T-cell (primary cell): Measurements from ENCODE around the gene ACTN1. TPM values are rescaled to one million over a fixed set of nuclear protein-coding genes. Genes with fewer than 3 reads are reported as not detected.
A peak's percentile ranks its signal among the peaks of the same experiment; 100 is the strongest.

Experiments
- ATAC-seq, 4 experiments: fragments of 200-7000 bp in 3 of 4; fragments of 150-1000 bp in 1 of 4; cut with Tn5 transposase; replicated peaks in 1 of 4; 1 replicate in 3 of 4; 2 replicates in 1 of 4; pipeline ENCODE4 v1.10.0; 2021; ENCODE audit warnings: moderate library complexity in 3 of 4, mild to moderate bottlenecking in 2 of 4, moderate number of reproducible peaks in 1 of 4
- CTCF ChIA-PET, 2 donors: fragments of 300-600 bp; sonication (Branson Sonifier 250); formaldehyde crosslinking; loops; one replicate each; lab custom pipeline; 2022; ENCODE audit warnings: antibody characterized with exemption in 2 of 2; lab: Charles Lee
- POLR2A ChIA-PET, 2 donors: fragments of 300-600 bp; sonication (Branson Sonifier 250); formaldehyde crosslinking; loops; one replicate each; lab custom pipeline; 2022; ENCODE audit warnings: antibody characterized with exemption in 2 of 2; lab: Charles Lee
- DNase-seq, 35 experiments: peaks; one replicate each; pipeline versions ENCODE4 v3.0.0 to v3.0.0-alpha.2; 2013 to 2023
- H3K27ac ChIP-seq: one replicate; pipeline ENCODE4 v1.5.1; 2013; ENCODE audit warnings: low read length
- H3K27me3 ChIP-seq, 2 experiments: replicated peaks in 1 of 2; 1 replicate in 1 of 2; 2 replicates in 1 of 2; pipeline versions ENCODE4 v1.6.1 to v1.7.0; 2013; ENCODE audit warnings: low read length in 1 of 2, mixed read lengths in 1 of 2; ENCODE audit not compliant: control insufficient read depth in 2 of 2, insufficient read depth in 2 of 2; ENCODE audit errors: extremely low read depth in 1 of 2
- H3K36me3 ChIP-seq, 2 donors: 1 replicate in 1 of 2; 2 replicates in 1 of 2; pipeline versions ENCODE4 v1.6.1 to v1.7.0; 2013; ENCODE audit warnings: low read length in 1 of 2; ENCODE audit not compliant: control insufficient read depth in 2 of 2, insufficient read depth in 1 of 2; ENCODE audit errors: extremely low read depth in 1 of 2
- H3K4me1 ChIP-seq, 2 experiments: 1 replicate in 1 of 2; 2 replicates in 1 of 2; pipeline versions ENCODE4 v1.6.1 to v1.7.0; 2013; ENCODE audit warnings: low read length in 2 of 2, mixed read lengths in 1 of 2; ENCODE audit not compliant: insufficient read depth in 2 of 2, control insufficient read depth in 1 of 2; ENCODE audit errors: extremely low read depth in 1 of 2
- H3K4me3 ChIP-seq, 2 donors: 1 replicate in 1 of 2; 2 replicates in 1 of 2; pipeline versions ENCODE4 v1.5.1 to v1.7.0; 2013; ENCODE audit warnings: mild to moderate bottlenecking in 2 of 2, low read length in 1 of 2, moderate library complexity in 1 of 2; ENCODE audit not compliant: control insufficient read depth in 1 of 2; ENCODE audit errors: extremely low read depth in 1 of 2
- H3K9me3 ChIP-seq: 2 replicates; pipeline ENCODE4 v1.7.0; 2013
- H3K27ac Mint-ChIP-seq, 2 donors: one replicate each; pipeline ENCODE4 v1.8.0; 2020 to 2021; ENCODE audit warnings: mild to moderate bottlenecking in 2 of 2, mixed read lengths in 2 of 2
- H3K27me3 Mint-ChIP-seq, 2 donors: one replicate each; pipeline ENCODE4 v1.8.0; 2021 to 2022; ENCODE audit warnings: mixed read lengths in 2 of 2
- H3K36me3 Mint-ChIP-seq: one replicate; pipeline ENCODE4 v1.8.0; 2021; ENCODE audit warnings: mixed read lengths
- H3K4me1 Mint-ChIP-seq, 3 donors: one replicate each; pipeline ENCODE4 v1.8.0; 2020 to 2022; ENCODE audit warnings: mixed read lengths in 3 of 3, mild to moderate bottlenecking in 1 of 3
- H3K4me3 Mint-ChIP-seq, 3 donors: one replicate each; pipeline ENCODE4 v1.8.0; 2020 to 2022; ENCODE audit warnings: mild to moderate bottlenecking in 3 of 3, mixed read lengths in 3 of 3, moderate library complexity in 3 of 3
- H3K9me3 Mint-ChIP-seq, 3 donors: one replicate each; pipeline ENCODE4 v1.8.0; 2020 to 2022; ENCODE audit warnings: mixed read lengths in 3 of 3
- WGBS: methylation state at CpG from one replicate; pipeline ENCODE4 v1.1.5; 2013; ENCODE audit warnings: missing lambda C conversion rate; ENCODE audit not compliant: insufficient coverage; 5-methylcytosine and 5-hydroxymethylcytosine counted together
- total RNA-seq, 35 experiments: library from RNA in 6 of 35; stranded (reverse) in 6 of 35; fragments of 120-200 nt in 1 of 35; gene quantifications; one replicate each; pipeline versions ENCODE4 v1.2.1 to v1.2.4 and lab custom pipeline; 2013 to 2026

Gene ACTN1
- total RNA-seq, 5 donors from 2014 or later (not counting 1 experiment from before 2014, with no cell fraction given) = 84.8 to 219 (median 122) TPM

DNA sequence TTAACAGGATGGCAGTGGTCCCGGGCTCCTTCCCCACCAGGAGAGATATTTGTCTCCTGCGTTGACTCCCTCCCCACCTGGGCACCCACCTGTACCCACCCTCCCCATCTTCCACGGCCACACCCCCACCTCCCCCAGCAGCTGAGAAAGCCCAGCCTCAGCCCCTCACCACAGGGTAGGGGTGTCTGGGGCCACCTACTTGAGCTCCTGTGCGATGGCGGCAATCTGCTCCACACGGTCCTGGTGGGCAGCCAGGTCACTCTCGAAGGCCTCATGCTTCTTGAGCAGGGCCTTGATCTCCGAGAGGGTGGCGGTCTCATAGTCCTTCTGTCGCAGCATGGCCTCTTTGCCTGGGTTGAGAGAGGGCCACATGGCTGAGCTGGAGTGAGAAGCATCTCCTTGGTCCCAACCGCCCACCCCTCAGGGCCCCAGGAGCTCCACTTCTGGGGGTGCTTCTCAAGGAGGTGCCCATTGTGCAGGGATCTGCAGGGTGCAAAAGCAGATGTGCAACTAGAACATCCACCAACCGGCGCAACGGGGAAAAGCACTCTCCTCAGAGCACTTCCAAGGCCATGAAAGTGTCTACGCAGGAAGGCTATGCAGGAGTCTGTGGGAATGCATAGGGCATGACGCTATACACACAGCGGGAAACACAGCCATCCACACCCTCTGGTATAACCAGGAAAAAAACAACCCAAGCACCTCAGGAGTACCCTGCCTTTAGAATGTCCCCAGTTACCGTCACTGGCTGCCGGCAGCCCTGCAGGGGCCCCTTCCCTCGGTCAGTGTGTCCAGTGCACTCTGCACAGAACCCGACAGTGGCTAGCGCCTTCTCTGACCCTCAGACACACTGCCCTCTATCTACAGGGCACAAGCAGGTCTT lies 93.6 kb downstream of the ACTN1 start:
- Histone ChIP-seq H3K4me1 (no peaks in the 10 kb centered on the region), H3K4me3 (no peak overlapping the region), H3K27me3 (no peaks in the 10 kb centered on the region), H3K27ac (no peak overlapping the region), H3K9me3 (no peaks in the 10 kb centered on the region), H3K36me3 (peaks cover 11 to 66% of the 10 kb centered on the region in 2 donors)
- H3K27ac Mint-ChIP-seq = no peak overlapping the region
- no peak overlapping the region for H3K4me3 Mint-ChIP-seq
- no peaks in the 10 kb centered on the region for H3K4me1 Mint-ChIP-seq
- 93% methylated on average over 10 of the region's 22 CpGs for WGBS
- ChIA-PET CTCF (no interaction called here), POLR2A (interaction anchor here in 1 of 2 donors (0.5 kb wide), 1 partner anchor 12 kb away, joined by 6 read pairs; no protein-coding TSS in a partner anchor)
- ATAC-seq = no peak
- H3K36me3 Mint-ChIP-seq = peaks cover 35% of the 10 kb centered on the region
- no peaks in the 10 kb centered on the region for H3K9me3 Mint-ChIP-seq
- H3K27me3 Mint-ChIP-seq = no peaks in the 10 kb centered on the region
- DNase-seq = no peak

GRCh38 chr14:68884031-68885030 lies 94.8 kb downstream of the ACTN1 start:
- no peak overlapping the region for H3K4me3 Mint-ChIP-seq
- H3K4me1 ChIP-seq = no peaks in the 10 kb centered on the region
- no peak overlapping the region for H3K4me3 ChIP-seq
- CTCF ChIA-PET = no interaction called here
- H3K36me3 Mint-ChIP-seq = peaks cover 34% of the 10 kb centered on the region
- POLR2A ChIA-PET = no interaction called here
- H3K27ac ChIP-seq = no peak overlapping the region
- peaks cover 11 to 71% of the 10 kb centered on the region in 2 donors for H3K36me3 ChIP-seq
- no peak for ATAC-seq
- no peaks in the 10 kb centered on the region for H3K9me3 ChIP-seq
- peak in 1 of 35 experiments; percentile 19 for DNase-seq
- H3K27me3 Mint-ChIP-seq = no peaks in the 10 kb centered on the region
- 88% methylated on average over 3 of the region's 10 CpGs for WGBS
- H3K4me1 Mint-ChIP-seq = no peaks in the 10 kb centered on the region
- H3K27me3 ChIP-seq = no peaks in the 10 kb centered on the region
- H3K27ac Mint-ChIP-seq = peak overlapping the region in 1 of 2 donors; percentile 41
- H3K9me3 Mint-ChIP-seq = no peaks in the 10 kb centered on the region

DNA sequence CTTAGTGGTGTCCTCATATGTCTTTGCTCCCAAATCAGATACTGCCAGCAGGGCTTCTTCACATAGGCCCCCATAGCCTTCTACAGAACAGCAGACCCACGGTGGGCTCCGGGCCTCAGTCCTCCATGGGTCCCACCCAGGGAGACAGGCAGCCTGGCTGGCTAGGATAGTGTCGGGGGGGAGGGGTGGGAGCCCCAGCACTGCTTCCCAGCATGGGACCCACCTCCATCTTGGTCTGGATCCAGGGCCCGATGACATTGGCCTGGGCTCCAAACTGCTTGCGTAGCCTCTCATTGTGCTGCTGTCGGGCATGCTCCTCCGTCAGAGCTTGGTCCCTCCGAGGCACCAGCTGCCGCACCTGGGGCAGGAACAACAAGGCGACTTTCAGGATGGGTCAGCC lies 96.9 kb downstream of the ACTN1 start:
- CTCF ChIA-PET = no interaction called here
- POLR2A ChIA-PET = no interaction called here
- Mint-ChIP-seq H3K4me1 (no peaks in the 10 kb centered on the region), H3K27ac (no peak overlapping the region), H3K36me3 (peaks cover 37% of the 10 kb centered on the region), H3K27me3 (no peaks in the 10 kb centered on the region), H3K9me3 (no peaks in the 10 kb centered on the region), H3K4me3 (no peak overlapping the region)
- H3K36me3 ChIP-seq = peaks cover 19 to 76% of the 10 kb centered on the region in 2 donors
- H3K27me3 ChIP-seq = no peaks in the 10 kb centered on the region
- H3K27ac ChIP-seq = no peak overlapping the region
- H3K4me1 ChIP-seq = no peaks in the 10 kb centered on the region
- H3K9me3 ChIP-seq = no peaks in the 10 kb centered on the region
- 98% methylated on average over 6 of the region's 10 CpGs for WGBS
- no peak overlapping the region for H3K4me3 ChIP-seq
- no peak for ATAC-seq
- DNase-seq = no peak

GRCh38 chr14:68881396-68881795 lies 97.7 kb downstream of the ACTN1 start:
- ATAC-seq (no peak), DNase-seq (no peak)
- Histone ChIP-seq H3K4me3 (no peak overlapping the region), H3K4me1 (no peaks in the 10 kb centered on the region), H3K36me3 (peaks cover 27 to 83% of the 10 kb centered on the region in 2 donors), H3K27me3 (no peaks in the 10 kb centered on the region), H3K27ac (no peak overlapping the region), H3K9me3 (no peaks in the 10 kb centered on the region)
- H3K36me3 Mint-ChIP-seq = peaks cover 45% of the 10 kb centered on the region
- no peaks in the 10 kb centered on the region for H3K27me3 Mint-ChIP-seq
- WGBS = 100% methylated on average over 2 of the region's 2 CpGs
- no peak overlapping the region for H3K4me3 Mint-ChIP-seq
- ChIA-PET CTCF (no interaction called here), POLR2A (no interaction called here)
- no peaks in the 10 kb centered on the region for H3K4me1 Mint-ChIP-seq
- no peaks in the 10 kb centered on the region for H3K9me3 Mint-ChIP-seq
- H3K27ac Mint-ChIP-seq = no peak overlapping the region

GRCh38 chr14:68880581-68881105 lies 98.5 kb downstream of the ACTN1 start:
- POLR2A ChIA-PET = no interaction called here
- H3K36me3 ChIP-seq = peaks cover 30 to 85% of the 10 kb centered on the region in 2 donors
- WGBS = 100% methylated on average over 2 of the region's 9 CpGs

More at GRCh38 chr14:68880581-68881105, 98.5 kb downstream of the ACTN1 start:
- H3K27me3 Mint-ChIP-seq = no peaks in the 10 kb centered on the region
- H3K27ac Mint-ChIP-seq = no peak overlapping the region
- no peak overlapping the region for H3K27ac ChIP-seq
- no peaks in the 10 kb centered on the region for H3K27me3 ChIP-seq
- no peak overlapping the region for H3K4me3 ChIP-seq
- no peaks in the 10 kb centered on the region for H3K9me3 Mint-ChIP-seq
- H3K4me1 Mint-ChIP-seq = no peaks in the 10 kb centered on the region
- no peak for DNase-seq
- H3K4me1 ChIP-seq = no peaks in the 10 kb centered on the region
- no peak overlapping the region for H3K4me3 Mint-ChIP-seq
- H3K9me3 ChIP-seq = no peaks in the 10 kb centered on the region
- CTCF ChIA-PET = interaction anchor here in 1 of 2 donors (0.6 kb wide), 1 partner anchor 36 kb away, joined by 3 read pairs; no protein-coding TSS in a partner anchor
- ATAC-seq = no peak
- peaks cover 47% of the 10 kb centered on the region for H3K36me3 Mint-ChIP-seq
